Hematopoietic multipotent progenitor cell treated with erythropoietin and hydrocortisone succinate and interleukin-3 and kit ligand, for 8 days (in vitro differentiated cells): Measurements from ENCODE around the gene RAB4A.

Experiments
- DNase-seq: peaks from one replicate; pipeline ENCODE4 v3.0.0-alpha.2; 2015

Gene RAB4A

GRCh38 chr1:229340496-229340895 lies 69.6 kb downstream of the RAB4A start:
- no peak for DNase-seq

DNA sequence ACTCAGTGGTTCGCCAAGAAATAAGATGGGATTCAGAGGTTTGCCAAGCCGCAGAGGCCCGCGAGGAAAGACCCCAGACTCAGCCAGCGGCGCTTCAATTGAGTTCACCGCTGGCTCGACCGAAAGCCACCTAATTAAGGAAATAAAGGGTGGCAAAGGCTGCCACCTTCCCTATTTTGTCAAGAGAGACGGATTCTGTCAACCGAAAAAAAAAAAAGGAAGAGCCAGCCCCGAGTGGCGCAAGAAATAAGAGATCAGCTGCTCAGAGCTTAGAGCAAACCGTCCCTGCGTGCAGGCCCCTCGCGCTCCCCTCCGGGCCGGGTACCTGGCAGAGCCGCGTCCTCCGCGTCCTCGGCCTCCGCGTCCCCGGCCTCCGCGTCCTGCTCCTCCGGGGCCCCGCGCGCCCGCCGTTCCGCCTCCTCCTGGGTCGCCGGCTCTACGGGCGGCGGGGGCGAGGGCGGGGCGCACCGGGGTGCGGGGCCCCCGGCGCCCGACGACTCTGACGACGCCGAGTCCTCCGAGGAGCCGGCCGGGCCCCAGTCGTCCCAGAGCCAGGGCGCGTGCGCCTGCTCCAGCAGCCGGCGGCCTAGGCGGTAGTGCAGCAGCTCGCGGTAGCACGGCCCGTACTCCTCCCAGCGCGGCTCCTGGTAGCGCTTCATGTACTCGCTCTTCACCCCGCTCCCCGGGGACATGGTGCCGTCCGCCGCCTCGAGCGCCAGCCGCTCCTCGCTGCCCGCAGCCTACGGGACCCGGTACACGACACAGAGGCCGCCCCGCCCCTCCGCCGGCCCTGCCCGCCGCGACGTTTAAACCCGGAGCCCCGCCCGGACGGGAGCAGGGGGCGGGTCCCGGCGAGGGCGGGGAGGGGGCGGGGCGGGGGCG lies 71.1 kb downstream of the RAB4A start:
- DNase-seq, result peak; percentile 74

- DNase-seq, result peak; percentile 42
These were observed 72.0 kb downstream of the RAB4A start, which contains the start of gene CCSAP for GRCh38 chr1:229342656-229343569. Gene CCSAP, minus strand, starts transcription at chr1:229343047. Its CDS starts 582 bp downstream, at chr1:229342465.

DNA sequence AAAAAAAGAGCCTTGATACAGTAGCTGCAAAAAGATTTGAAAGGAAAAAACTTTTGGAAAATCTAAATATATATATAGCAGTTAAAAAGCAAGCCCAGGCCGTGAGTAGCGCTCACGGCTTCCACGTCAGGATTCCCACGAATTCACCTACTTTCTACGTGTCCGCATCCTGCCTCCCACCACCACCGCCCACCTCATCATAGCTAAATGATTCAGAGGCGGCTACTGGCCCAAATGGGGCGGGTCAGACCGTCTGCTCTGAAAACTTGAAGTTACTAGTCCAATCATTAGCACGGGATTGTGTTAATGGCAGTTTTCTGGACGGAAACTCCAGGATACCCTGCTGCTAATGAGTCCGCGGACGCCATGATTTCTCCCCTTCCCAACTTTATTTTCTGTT lies 73.2 kb downstream of the RAB4A start:
- DNase-seq, result no peak

GRCh38 chr1:229344937-229345684 lies 74.2 kb downstream of the RAB4A start:
- no peak for DNase-seq

GRCh38 chr1:229347528-229347927 lies 76.6 kb downstream of the RAB4A start:
- no peak for DNase-seq

- DNase-seq, result no peak
These were observed 78.8 kb downstream of the RAB4A start for GRCh38 chr1:229349463-229350385.

GRCh38 chr1:229352975-229353374 lies 82.1 kb downstream of the RAB4A start:
- no peak for DNase-seq

- DNase-seq, result no peak
These were observed 83.3 kb downstream of the RAB4A start for GRCh38 chr1:229354226-229354625.
